Suprapubic skin (tissue), 3 donors: ENCODE measurements around the gene PRKAG3.

Experiments
- CTCF ChIP-seq, 2 donors: fragments of 200-600 bp in 1 of 2; fragments of 450-650 bp in 1 of 2; sonication (generic) in 1 of 2; IDR thresholded peaks; one replicate each; pipeline ENCODE4 v1.5.1; 2016 to 2019; ENCODE audit warnings: antibody characterized with exemption in 2 of 2, mild to moderate bottlenecking in 1 of 2, moderate library complexity in 1 of 2
- POLR2AphosphoS5 ChIP-seq, 3 donors: sonication (generic); formaldehyde crosslinking; IDR thresholded peaks; one replicate each; pipeline ENCODE4 v1.6.1; 2017; ENCODE audit warnings: antibody characterized with exemption in 3 of 3

- TF ChIP-seq CTCF (IDR thresholded peaks at IDR 0.05) (no peak), POLR2AphosphoS5 (IDR thresholded peaks at IDR 0.05) (no peak)
These were observed 17.7 kb downstream of the PRKAG3 start for GRCh38 chr2:218813771-218814460.
